ENCODE results near the gene DHCR7. TPM values are rescaled to one million over a fixed set of nuclear protein-coding genes. Genes with fewer than 3 reads are reported as not detected.

Gene DHCR7
- polyA plus RNA-seq, 1 of the 3 experiments (the other 2 are of a cell fraction): 21.4 TPM

DNA sequence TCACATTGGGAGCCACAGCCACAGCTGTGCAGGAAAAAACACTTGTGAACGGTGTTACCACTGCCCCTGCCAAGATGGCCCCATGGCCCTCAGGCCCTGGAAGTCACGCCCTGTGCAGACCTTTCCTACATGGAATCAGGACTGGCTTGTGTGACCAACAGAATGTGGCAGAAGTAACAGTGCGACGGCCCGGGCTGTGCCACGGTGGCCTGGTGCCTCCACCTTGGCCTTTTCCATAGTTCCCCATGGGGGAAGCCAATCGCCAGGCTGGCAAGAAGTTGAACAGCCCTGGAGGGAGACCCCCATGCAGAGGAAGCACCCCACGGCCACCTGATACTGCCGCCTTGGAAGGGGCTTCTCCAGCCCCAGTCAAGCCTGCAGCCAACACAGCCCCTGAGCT lies 48.0 kb downstream of the DHCR7 start (continued):
- TF ChIP-seq EP300 (IDR thresholded peaks at IDR 0.05; ENCODE audit: borderline replicate concordance in 1 of 2, low read depth in 1 of 2, low read length in 1 of 2) (no peak), FOXM1 (IDR thresholded peaks at IDR 0.05; ENCODE audit: low read depth) (no peak)

- TF ChIP-seq CHD2 (IDR thresholded peaks at IDR 0.05; ENCODE audit: low read length, partially characterized antibody) (no peak), EP300 (IDR thresholded peaks at IDR 0.05; ENCODE audit: borderline replicate concordance in 1 of 2, low read depth in 1 of 2, low read length in 1 of 2) (no peak), MEF2A (IDR thresholded peaks at IDR 0.05; ENCODE audit: borderline replicate concordance, low read depth) (no peak), FOXJ3 (CRISPR knock-in tag; IDR thresholded peaks at IDR 0.05) (no peak), FOSL2 (IDR thresholded peaks at IDR 0.05; ENCODE audit: borderline replicate concordance, low read depth) (no peak), IRF3 (IDR thresholded peaks at IDR 0.05; ENCODE audit: low read depth, low read length) (no peak), SMC3 (IDR thresholded peaks at IDR 0.05; ENCODE audit: low read depth, low read length) (no peak), JUND (IDR thresholded peaks at IDR 0.05) (no peak), MXI1 (IDR thresholded peaks at IDR 0.05; ENCODE audit: low read depth, low read length) (no peak), NFIC (IDR thresholded peaks at IDR 0.05; ENCODE audit: borderline replicate concordance) (no peak), NRF1 (IDR thresholded peaks at IDR 0.05; ENCODE audit: low read depth, low read length) (no peak), SIN3A (IDR thresholded peaks at IDR 0.05; ENCODE audit: borderline replicate concordance, low read depth, low read length) (no peak), ELF1 (IDR thresholded peaks at IDR 0.05) (no peak)
- TF ChIP-seq, protein P1, sequence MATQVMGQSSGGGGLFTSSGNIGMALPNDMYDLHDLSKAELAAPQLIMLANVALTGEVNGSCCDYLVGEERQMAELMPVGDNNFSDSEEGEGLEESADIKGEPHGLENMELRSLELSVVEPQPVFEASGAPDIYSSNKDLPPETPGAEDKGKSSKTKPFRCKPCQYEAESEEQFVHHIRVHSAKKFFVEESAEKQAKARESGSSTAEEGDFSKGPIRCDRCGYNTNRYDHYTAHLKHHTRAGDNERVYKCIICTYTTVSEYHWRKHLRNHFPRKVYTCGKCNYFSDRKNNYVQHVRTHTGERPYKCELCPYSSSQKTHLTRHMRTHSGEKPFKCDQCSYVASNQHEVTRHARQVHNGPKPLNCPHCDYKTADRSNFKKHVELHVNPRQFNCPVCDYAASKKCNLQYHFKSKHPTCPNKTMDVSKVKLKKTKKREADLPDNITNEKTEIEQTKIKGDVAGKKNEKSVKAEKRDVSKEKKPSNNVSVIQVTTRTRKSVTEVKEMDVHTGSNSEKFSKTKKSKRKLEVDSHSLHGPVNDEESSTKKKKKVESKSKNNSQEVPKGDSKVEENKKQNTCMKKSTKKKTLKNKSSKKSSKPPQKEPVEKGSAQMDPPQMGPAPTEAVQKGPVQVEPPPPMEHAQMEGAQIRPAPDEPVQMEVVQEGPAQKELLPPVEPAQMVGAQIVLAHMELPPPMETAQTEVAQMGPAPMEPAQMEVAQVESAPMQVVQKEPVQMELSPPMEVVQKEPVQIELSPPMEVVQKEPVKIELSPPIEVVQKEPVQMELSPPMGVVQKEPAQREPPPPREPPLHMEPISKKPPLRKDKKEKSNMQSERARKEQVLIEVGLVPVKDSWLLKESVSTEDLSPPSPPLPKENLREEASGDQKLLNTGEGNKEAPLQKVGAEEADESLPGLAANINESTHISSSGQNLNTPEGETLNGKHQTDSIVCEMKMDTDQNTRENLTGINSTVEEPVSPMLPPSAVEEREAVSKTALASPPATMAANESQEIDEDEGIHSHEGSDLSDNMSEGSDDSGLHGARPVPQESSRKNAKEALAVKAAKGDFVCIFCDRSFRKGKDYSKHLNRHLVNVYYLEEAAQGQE (IDR thresholded peaks at IDR 0.05; ENCODE audit: low read depth, low read length): no peak
- WGBS (ENCODE audit: low lambda C conversion rate): 68% methylated on average over 5 of the region's 7 CpGs
These were observed 48.9 kb downstream of the DHCR7 start for GRCh38 chr11:71399341-71399740.

More at GRCh38 chr11:71399341-71399740, 48.9 kb downstream of the DHCR7 start:
- H3K4me1 ChIP-seq (ENCODE audit: control insufficient read depth in 1 of 2, insufficient read depth in 2 of 2, low read depth in 1 of 2, low read length in 1 of 2): no peaks in the 10 kb centered on the region
- no peaks in the 10 kb centered on the region for H3K9me3 ChIP-seq
- no peak overlapping the region for H3K4me2 ChIP-seq
- no peaks in the 10 kb centered on the region for H3K27me3 ChIP-seq (ENCODE audit: insufficient read depth)
- no peak overlapping the region for H3K27ac ChIP-seq (ENCODE audit: low read depth in 2 of 2, low read length in 1 of 2)
- H2AFZ ChIP-seq (ENCODE audit: low read depth): no peak overlapping the region
- H3F3A ChIP-seq (replicated peaks; ENCODE audit: insufficient read depth): no peaks in the 10 kb centered on the region
- no peaks in the 10 kb centered on the region for H3K9me2 ChIP-seq
- ChIA-PET CTCF (no interaction called here), POLR2A (no interaction called here)
- H3K4me3 ChIP-seq (ENCODE audit: low read depth in 2 of 2, low read length in 1 of 2): no peak overlapping the region
- DNase-seq: no peak
- H3K9ac ChIP-seq: no peak overlapping the region
- H4K20me1 ChIP-seq (ENCODE audit: insufficient read depth): no peaks in the 10 kb centered on the region
- no peaks in the 10 kb centered on the region for H3K36me3 ChIP-seq (replicated peaks in 1 of 2; ENCODE audit: control insufficient read depth in 1 of 2, insufficient read depth in 2 of 2, low read length in 1 of 2)
- H3K79me2 ChIP-seq (ENCODE audit: insufficient read depth): no peaks in the 10 kb centered on the region
